K562 (cell line): Measurements from ENCODE around the gene TUBA8. TPM values are rescaled to one million over a fixed set of nuclear protein-coding genes. Genes with fewer than 3 reads are reported as not detected.
"Not testable (repeated sequence)": the region's sequence is repeated elsewhere in the genome, so short reads cannot be mapped to it uniquely, and the experiment has no call there.

Experiments used
- ATAC-seq: fragments of 200-7000 bp; cut with Tn5 transposase; 3 replicates; pipeline ENCODE4 v1.9.1; 2020; ENCODE audit warnings: moderate library complexity
- BruUV-seq: library from RNA; stranded (reverse); fragments of 400-500 nt; replicated peaks from 2 replicates; lab custom pipeline; 2021; lab: Mats Ljungman, UMichigan
- CTCF ChIA-PET: fragments of 300-600 bp; formaldehyde crosslinking; extraction: SDS; loops from one replicate; lab custom pipeline; 2021; ENCODE audit warnings: low intra/inter-chr PET ratio; lab: Yijun Ruan, JAX
- POLR2A ChIA-PET: fragments of 300-600, 350-650 bp; sonication (Branson Sonifier 250); formaldehyde crosslinking; extraction: SDS; loops from one replicate; lab custom pipeline; 2021; ENCODE audit warnings: antibody characterized with exemption, inconsistent platforms; lab: Yijun Ruan, JAX
- DNase-seq, 4 experiments: peaks; one replicate each; pipeline versions ENCODE4 v3.0.0 to v3.0.0-alpha.2; 2011 to 2018; ENCODE audit warnings: low spot score in 3 of 4, mixed read lengths in 3 of 4; ENCODE audit errors: extremely low read depth in 1 of 4
- FAIRE-seq: peaks from 2 replicates; lab custom pipeline; 2011; peaks lifted over from hg19 to GRCh38; lab: Jason Lieb, UNC
- H2AFZ ChIP-seq: 2 replicates; pipeline ENCODE4 v1.6.0; 2011; ENCODE audit warnings: low read depth, low read length, control low read depth, inconsistent platforms
- H3K27ac ChIP-seq: fragments of 200-600 bp; 3 replicates; pipeline ENCODE4 v1.8.0; 2011; ENCODE audit warnings: low read depth, mild to moderate bottlenecking, control low read depth, inconsistent platforms, low read length, moderate library complexity, mixed read lengths; ENCODE audit errors: extremely low read depth
- H3K27me3 ChIP-seq, 2 experiments: fragments of 300-600 bp in 1 of 2; 2 replicates in 1 of 2; 3 replicates in 1 of 2; pipeline versions ENCODE4 v1.6.0 to v1.8.0; 2011; ENCODE audit warnings: inconsistent platforms in 2 of 2, low read length in 2 of 2, mild to moderate bottlenecking in 1 of 2, mixed read lengths in 1 of 2, moderate library complexity in 1 of 2; ENCODE audit not compliant: control insufficient read depth in 2 of 2, insufficient read depth in 2 of 2
- H3K36me3 ChIP-seq: fragments of 300-600 bp; 3 replicates; pipeline ENCODE4 v1.8.0; 2011; ENCODE audit warnings: mild to moderate bottlenecking, low read length, inconsistent platforms; ENCODE audit not compliant: control insufficient read depth, insufficient read depth
- H3K4me1 ChIP-seq, 2 experiments: fragments of 200-600 bp in 1 of 2; replicated peaks in 1 of 2; 2 replicates in 1 of 2; 3 replicates in 1 of 2; pipeline versions ENCODE4 v1.5.1 to v1.8.0; 2011; ENCODE audit warnings: inconsistent platforms in 2 of 2, low read length in 2 of 2, mild to moderate bottlenecking in 1 of 2, mixed read lengths in 1 of 2, moderate library complexity in 1 of 2; ENCODE audit not compliant: control insufficient read depth in 2 of 2, insufficient read depth in 2 of 2
- H3K4me2 ChIP-seq: 2 replicates; pipeline ENCODE4 v1.6.1; 2011; ENCODE audit warnings: low read length, control low read depth, inconsistent platforms, mixed read lengths; ENCODE audit not compliant: insufficient read depth
- H3K4me3 ChIP-seq: fragments of 200-600 bp; sonication (generic), shearing (Covaris generic); 2 replicates; pipeline ENCODE4 v1.5.1; 2016; ENCODE audit warnings: control low read depth, inconsistent platforms
- H3K79me2 ChIP-seq: fragments of 200-600 bp; 3 replicates; pipeline ENCODE4 v1.8.0; 2011; ENCODE audit warnings: low read length, inconsistent platforms; ENCODE audit not compliant: control insufficient read depth, insufficient read depth
- H3K9ac ChIP-seq, 2 experiments: 2 replicates each; pipeline versions ENCODE4 v1.6.0 to v1.6.1; 2011; ENCODE audit warnings: low read depth in 2 of 2, low read length in 2 of 2, control low read depth in 1 of 2, inconsistent platforms in 1 of 2, mild to moderate bottlenecking in 1 of 2, mixed read lengths in 1 of 2; ENCODE audit not compliant: insufficient read depth in 1 of 2
- H3K9me1 ChIP-seq: one replicate; pipeline ENCODE4 v1.6.0; 2011; ENCODE audit warnings: inconsistent platforms, mild to moderate bottlenecking, low read length, moderate library complexity; ENCODE audit not compliant: control insufficient read depth, insufficient read depth
- H3K9me3 ChIP-seq: replicated peaks from 2 replicates; pipeline ENCODE4 v1.5.1; 2011; ENCODE audit warnings: low read depth, low read length, inconsistent platforms; ENCODE audit not compliant: control insufficient read depth, insufficient read depth
- H4K20me1 ChIP-seq: replicated peaks from 2 replicates; pipeline ENCODE4 v1.6.1; 2011; ENCODE audit warnings: low read length, inconsistent platforms, mixed read lengths; ENCODE audit not compliant: control insufficient read depth, insufficient read depth
- CREM ChIP-seq: IDR thresholded peaks from 2 replicates; pipeline ENCODE4 v1.6.1; 2014; ENCODE audit warnings: antibody characterized with exemption, low read depth
- KDM1A ChIP-seq, 2 experiments: fragments of 450-650 bp; IDR thresholded peaks; 2 replicates each; pipeline ENCODE4 v1.6.1; 2016; ENCODE audit warnings: mild to moderate bottlenecking in 2 of 2
- MCM5 ChIP-seq: fragments of 450-650 bp; IDR thresholded peaks from 2 replicates; pipeline ENCODE4 v1.6.1; 2016; ENCODE audit warnings: low read depth
- MLX ChIP-seq, 2 experiments: fragments of 450-650 bp in 1 of 2; sonication (generic) in 1 of 2; formaldehyde crosslinking; conservative IDR thresholded peaks; 2 replicates each; pipeline versions ENCODE4 v1.4.0 to v1.8.1; 2020 to 2022; ENCODE audit warnings: mild to moderate bottlenecking in 1 of 2, missing genetic modification reagents in 1 of 2
- RUNX1 ChIP-seq: sonication (generic); IDR thresholded peaks from 2 replicates; pipeline ENCODE4 v1.6.1; 2016; ENCODE audit warnings: antibody characterized with exemption, low read depth
- ZBTB40 ChIP-seq, 2 experiments: fragments of 450-650 bp in 1 of 2; sonication (generic) in 1 of 2; formaldehyde crosslinking in 1 of 2; IDR thresholded peaks; 2 replicates each; pipeline versions ENCODE4 v1.7.1 to v1.9.0; 2016 to 2022; ENCODE audit warnings: inconsistent platforms in 1 of 2, mild to moderate bottlenecking in 1 of 2, missing genetic modification reagents in 1 of 2
- WGBS: fragments of 100-300 bp; shearing (Covaris generic); methylation state at CpG from one replicate; pipeline ENCODE4 v1.1.6; 2016; ENCODE audit warnings: low coverage, mixed read lengths; ENCODE audit not compliant: insufficient coverage; ENCODE audit errors: missing lambda C conversion rate; 5-methylcytosine and 5-hydroxymethylcytosine counted together
- in situ Hi-C: fragments of 300-500 bp; cut with MboI; formaldehyde crosslinking; loops from 4 replicates; pipeline ENCODE4 v1.15.0; 2018; ENCODE audit warnings: inconsistent platforms, mixed read lengths
- intact Hi-C: fragments of 100-400 bp; cut with micrococcal nuclease; formaldehyde crosslinking; loops from 2 replicates; pipeline ENCODE4 v1.14.2; 2022
- polyA plus RNA-seq, 8 experiments: library from polyadenylated mRNA; depleted of rRNA in 4 of 8; stranded (reverse) in 5 of 8; unstranded in 3 of 8; fragments of >200 nt; fragmentation: Nextera tagmentation in 2 of 8; fragmentation: Illumina TruSeq in 1 of 8; extraction: Ambion mirVana in 2 of 8; extraction: Trizol in 1 of 8; gene quantifications; 2 replicates each; pipeline versions ENCODE4 v1.2.1 to v1.2.3, GENCODE V29; 2011 to 2014; ENCODE audit warnings: inconsistent platforms in 1 of 8, missing spikeins in 1 of 8
- total RNA-seq, 7 experiments: library from RNA; depleted of rRNA in 6 of 7; stranded (reverse); fragments of >200 nt in 6 of 7; fragmentation: Illumina TruSeq in 2 of 7; extraction: Trizol in 2 of 7; gene quantifications; 2 replicates each; pipeline versions ENCODE4 v1.2.1 to v1.2.3, GENCODE V29; 2011 to 2021; ENCODE audit warnings: low replicate concordance in 1 of 7

TUBA8 gene
- total and polyA plus RNA-seq, 9 of the 15 experiments (the other 6 are each of a cell fraction or from before 2014, with no cell fraction given), result 0.07 to 1.1 (median 0.65) TPM

- Histone ChIP-seq H3K27me3 (no peaks in the 10 kb centered on the region), H2AFZ (no peak overlapping the region), H3K4me1 (peaks cover 0 to 3% of the 10 kb centered on the region in 2 experiments; a peak in 1 of 5 replicates), H3K4me2 (no peak overlapping the region), H3K36me3 (no peaks in the 10 kb centered on the region), H3K9me3 (no peaks in the 10 kb centered on the region), H3K4me3 (no peak overlapping the region), H3K79me2 (no peaks in the 10 kb centered on the region), H3K27ac (no peak overlapping the region), H4K20me1 (no peaks in the 10 kb centered on the region), H3K9ac (no peak overlapping the region), H3K9me1 (no peaks in the 10 kb centered on the region)
- WGBS, result 70% methylated on average over 4 of the region's 4 CpGs
- no TSS peak for BruUV-seq
- intact Hi-C loops, result loop anchor here (10.0 kb wide), 1 partner anchor 80 kb away; the partner anchor contains the start of gene MICAL3
- CTCF ChIA-PET, result no interaction called here
- TF ChIP-seq ZBTB40 (IDR thresholded peaks at IDR 0.05) (no peak), ZBTB40 (CRISPR knock-in tag; IDR thresholded peaks at IDR 0.05) (no peak), RUNX1 (no peak), MLX (CRISPR knock-in tag; conservative IDR thresholded peaks at IDR 0.05) (no peak), CREM (no peak), KDM1A (IDR thresholded peaks at IDR 0.05) (no peak), MCM5 (no peak)
- FAIRE-seq (no peak), DNase-seq (no peak), ATAC-seq (no peak)
- in situ Hi-C loops, result no loop called here
- POLR2A ChIA-PET, result no interaction called here
Observed at GRCh38 chr22:18104566-18104965, 6.0 kb upstream of the TUBA8 start.

DNA sequence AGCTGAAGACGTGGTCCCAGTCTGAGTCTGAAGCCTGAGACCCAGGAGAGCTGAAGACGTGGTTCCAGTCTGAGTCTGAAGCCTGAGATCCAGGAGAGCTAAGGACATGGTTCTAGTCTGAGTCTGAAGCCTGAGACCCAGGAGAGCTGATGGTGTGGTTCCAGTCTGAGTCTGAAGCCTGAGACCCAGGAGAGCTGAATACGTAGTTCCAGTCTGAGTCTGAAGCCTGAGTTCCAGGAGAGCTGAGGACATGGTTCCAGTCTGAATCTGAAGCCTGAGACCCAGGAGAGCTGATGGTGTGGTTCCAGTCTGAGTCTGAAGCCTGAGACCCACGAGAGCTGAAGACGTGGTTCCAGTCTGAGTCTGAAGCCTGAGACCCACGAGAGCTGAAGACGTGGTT is 4.6 kb upstream of the TUBA8 start:
- H3K79me2 ChIP-seq, H3K9me1 ChIP-seq, H3K4me2 ChIP-seq, BruUV-seq, H3K27ac ChIP-seq, H3K4me3 ChIP-seq, H3K4me1 ChIP-seq, in situ Hi-C loops, H4K20me1 ChIP-seq, H3K9me3 ChIP-seq, H3K36me3 ChIP-seq, ATAC-seq, FAIRE-seq, H3K9ac ChIP-seq, CTCF ChIA-PET, H2AFZ ChIP-seq, DNase-seq, H3K27me3 ChIP-seq: not testable (repeated sequence)
- 63% methylated on average over 5 of the region's 7 CpGs for WGBS
- POLR2A ChIA-PET, result interaction anchor here (0.6 to 1.6 kb wide), 5 partner anchors 13 to 333 kb away, joined by 3 to 6 read pairs (median 4); no protein-coding TSS in a partner anchor
- intact Hi-C loops, result loop anchor here (10.0 kb wide), 1 partner anchor 81 kb away; the partner anchor contains the start of gene MICAL3
